IMR-90 (cell line): ENCODE data around the gene PIK3R5. TPM values are rescaled to one million over a fixed set of nuclear protein-coding genes. Genes with fewer than 3 reads are reported as not detected.

Source experiments
- ATAC-seq: fragments of 200-7000 bp; cut with Tn5 transposase; 2 replicates; pipeline ENCODE4 v1.9.1; 2020; ENCODE audit warnings: low read depth, mild to moderate bottlenecking, moderate library complexity
- BruUV-seq: library from RNA; stranded (reverse); fragments of 400-500 nt; replicated peaks from 2 replicates; lab custom pipeline; 2021; lab: Mats Ljungman, UMichigan
- CTCF ChIA-PET: fragments of 300-600 bp; formaldehyde crosslinking; extraction: SDS; loops from one replicate; lab custom pipeline; 2021; ENCODE audit warnings: antibody characterized with exemption; lab: Yijun Ruan, JAX
- POLR2A ChIA-PET: fragments of 300-600 bp; sonication (Branson Sonifier 250); formaldehyde crosslinking; loops from one replicate; lab custom pipeline; 2022; ENCODE audit warnings: antibody characterized with exemption; ENCODE audit not compliant: unreplicated experiment; lab: Charles Lee
- DNase-seq: peaks from one replicate; pipeline ENCODE4 v3.0.0; 2013
- H2AFZ ChIP-seq: replicated peaks from 2 replicates; pipeline ENCODE3; 2013; ENCODE audit warnings: low read length, mild to moderate bottlenecking; ENCODE audit not compliant: poor library complexity
- H2AK5ac ChIP-seq: 2 replicates; pipeline ENCODE4 v1.6.1; 2013; ENCODE audit warnings: low read depth, low read length, inconsistent platforms
- H2AK9ac ChIP-seq: replicated peaks from 2 replicates; pipeline ENCODE3; 2013; ENCODE audit warnings: mild to moderate bottlenecking, low read depth, low read length, moderate library complexity; ENCODE audit not compliant: poor library complexity
- H2BK120ac ChIP-seq: 2 replicates; pipeline ENCODE4 v1.6.1; 2013; ENCODE audit warnings: low read depth, low read length, inconsistent platforms
- H2BK15ac ChIP-seq: 3 replicates; pipeline ENCODE4 v1.6.1; 2013; ENCODE audit warnings: low read depth, low read length, inconsistent platforms
- H2BK20ac ChIP-seq: 2 replicates; pipeline ENCODE4 v1.6.1; 2013; ENCODE audit warnings: low read depth, mild to moderate bottlenecking, inconsistent platforms, low read length, moderate library complexity
- H2BK5ac ChIP-seq: 2 replicates; pipeline ENCODE4 v1.6.1; 2013; ENCODE audit warnings: mild to moderate bottlenecking, low read depth, low read length, inconsistent platforms; ENCODE audit not compliant: poor library complexity, severe bottlenecking
- H3K14ac ChIP-seq: replicated peaks from 2 replicates; pipeline ENCODE4 v1.6.1; 2013; ENCODE audit warnings: low read depth, low read length, inconsistent platforms
- H3K18ac ChIP-seq: 2 replicates; pipeline ENCODE4 v1.6.1; 2013; ENCODE audit warnings: low read depth, low read length, control low read depth
- H3K23ac ChIP-seq: 2 replicates; pipeline ENCODE4 v1.6.1; 2013; ENCODE audit warnings: low read depth, low read length, inconsistent platforms
- H3K27ac ChIP-seq: 2 replicates; pipeline ENCODE4 v1.5.1; 2013; ENCODE audit warnings: mild to moderate bottlenecking, control low read depth, low read length; ENCODE audit not compliant: insufficient read depth
- H3K27me3 ChIP-seq: 2 replicates; pipeline ENCODE4 v1.6.1; 2013; ENCODE audit warnings: low read length; ENCODE audit not compliant: control insufficient read depth, insufficient read depth
- H3K36me3 ChIP-seq: 2 replicates; pipeline ENCODE4 v1.6.1; 2013; ENCODE audit warnings: low read length, mixed read lengths; ENCODE audit not compliant: control insufficient read depth, insufficient read depth
- H3K4ac ChIP-seq: 2 replicates; pipeline ENCODE4 v1.6.1; 2013; ENCODE audit warnings: low read depth, low read length, inconsistent platforms
- H3K4me1 ChIP-seq: 2 replicates; pipeline ENCODE4 v1.6.1; 2013; ENCODE audit warnings: low read length, mixed read lengths; ENCODE audit not compliant: control insufficient read depth, insufficient read depth
- H3K4me2 ChIP-seq: 2 replicates; pipeline ENCODE4 v1.6.1; 2013; ENCODE audit warnings: low read depth, mild to moderate bottlenecking, control low read depth, low read length, moderate library complexity
- H3K4me3 ChIP-seq: 2 replicates; pipeline ENCODE4 v1.5.1; 2013; ENCODE audit warnings: low read depth, mild to moderate bottlenecking, control low read depth, low read length, moderate library complexity; ENCODE audit not compliant: insufficient read depth
- H3K56ac ChIP-seq: 2 replicates; pipeline ENCODE4 v1.6.1; 2013; ENCODE audit warnings: low read length, inconsistent platforms; ENCODE audit not compliant: insufficient read depth; ENCODE audit errors: extremely low read depth
- H3K79me1 ChIP-seq, 2 experiments: 2 replicates each; pipeline ENCODE4 v1.6.1; 2013; ENCODE audit warnings: low read length in 2 of 2, inconsistent platforms in 1 of 2, low read depth in 1 of 2
- H3K9ac ChIP-seq: 2 replicates; pipeline ENCODE4 v1.6.1; 2013; ENCODE audit warnings: low read depth, low read length, control low read depth
- H3K9me1 ChIP-seq: 2 replicates; pipeline ENCODE4 v1.6.1; 2013; ENCODE audit warnings: low read length, inconsistent platforms; ENCODE audit not compliant: insufficient read depth
- H3K9me3 ChIP-seq: 2 replicates; pipeline ENCODE4 v1.6.1; 2013; ENCODE audit warnings: low read length; ENCODE audit not compliant: control insufficient read depth, insufficient read depth
- H4K20me1 ChIP-seq: 2 replicates; pipeline ENCODE4 v1.6.1; 2013; ENCODE audit warnings: low read length, inconsistent platforms; ENCODE audit not compliant: insufficient read depth
- H4K5ac ChIP-seq: 2 replicates; pipeline ENCODE4 v1.6.1; 2013; ENCODE audit warnings: mild to moderate bottlenecking, low read depth, low read length, control low read depth
- H4K8ac ChIP-seq, 2 experiments: 2 replicates each; pipeline ENCODE4 v1.6.1; 2013; ENCODE audit warnings: low read depth in 2 of 2, low read length in 2 of 2, control low read depth in 1 of 2, inconsistent platforms in 1 of 2
- H4K91ac ChIP-seq: 2 replicates; pipeline ENCODE4 v1.6.1; 2013; ENCODE audit warnings: low read depth, low read length, inconsistent platforms; ENCODE audit not compliant: insufficient read depth
- CEBPB ChIP-seq: IDR thresholded peaks from 2 replicates; pipeline ENCODE4 v1.6.1; 2012; ENCODE audit warnings: low read depth, low read length, improper control_type of control experiment
- CHD1 ChIP-seq: IDR thresholded peaks from 2 replicates; pipeline ENCODE4 v1.6.1; 2012; ENCODE audit warnings: low read depth, low read length, improper control_type of control experiment
- FOS ChIP-seq: fragments of 150-350 bp; IDR thresholded peaks from 2 replicates; pipeline ENCODE4 v1.6.1; 2016; ENCODE audit warnings: low read depth, low read length
- MAFK ChIP-seq: IDR thresholded peaks from 2 replicates; pipeline ENCODE4 v1.6.1; 2012; ENCODE audit warnings: low read depth, low read length, improper control_type of control experiment
- MAZ ChIP-seq: IDR thresholded peaks from 2 replicates; pipeline ENCODE4 v1.6.1; 2012; ENCODE audit warnings: low read depth, mild to moderate bottlenecking, low read length, improper control_type of control experiment, moderate library complexity, borderline replicate concordance
- MXI1 ChIP-seq: IDR thresholded peaks from 2 replicates; pipeline ENCODE4 v1.6.1; 2012; ENCODE audit warnings: low read depth, mild to moderate bottlenecking, low read length, moderate library complexity, borderline replicate concordance
- POLR2A ChIP-seq: IDR thresholded peaks from 2 replicates; pipeline ENCODE4 v1.6.1; 2012; ENCODE audit warnings: mild to moderate bottlenecking, low read depth, low read length
- RAD21 ChIP-seq: IDR thresholded peaks from 2 replicates; pipeline ENCODE4 v1.6.1; 2012; ENCODE audit warnings: low read length, improper control_type of control experiment
- SMC3 ChIP-seq: fragments of 150-350 bp; IDR thresholded peaks from 2 replicates; pipeline ENCODE4 v1.6.1; 2016; ENCODE audit warnings: low read depth, mild to moderate bottlenecking, antibody characterized with exemption, low read length, moderate library complexity
- WGBS, 2 experiments: methylation state at CpG; one replicate each; pipeline versions ENCODE4 v1.1.5 to v1.1.7; 2013; ENCODE audit warnings: missing lambda C conversion rate in 2 of 2; ENCODE audit not compliant: insufficient read length in 1 of 2; ENCODE audit errors: extremely low coverage in 2 of 2; 5-methylcytosine and 5-hydroxymethylcytosine counted together
- dilution Hi-C: fragments of 300-500 bp; cut with HindIII; formaldehyde crosslinking; loops from one replicate; pipeline ENCODE4 v1.14.3; 2018; ENCODE audit warnings: low sequenced_read_pairs; ENCODE audit not compliant: unreplicated experiment
- in situ Hi-C: fragments of 300-500 bp; cut with MboI; formaldehyde crosslinking; loops from 3 replicates; pipeline ENCODE4 v1.14.3; 2019; ENCODE audit warnings: low sequenced_read_pairs, inconsistent platforms, mixed read lengths
- intact Hi-C: fragments of 100-400 bp; cut with micrococcal nuclease; formaldehyde crosslinking; loops from 2 replicates; pipeline ENCODE4 v1.10.0; 2022
- polyA plus RNA-seq, 3 experiments: library from polyadenylated mRNA; depleted of rRNA; stranded (reverse); fragments of >200 nt; gene quantifications; 2 replicates each; pipeline ENCODE4 v1.2.3, GENCODE V29; 2012; ENCODE audit warnings: low replicate concordance in 1 of 3
- total RNA-seq: library from RNA; depleted of rRNA; stranded (reverse); fragments of >200 nt; gene quantifications from 2 replicates; pipeline ENCODE4 v1.2.3, GENCODE V29; 2012
- TF ChIP-seq, protein P1 (sequence below): fragments of 150-350 bp; IDR thresholded peaks from 2 replicates; pipeline ENCODE4 v1.6.1; 2016; ENCODE audit warnings: low read depth, mild to moderate bottlenecking, low read length, moderate library complexity, borderline replicate concordance
- TF ChIP-seq, protein P2 (sequence below): conservative IDR thresholded peaks from 2 replicates; pipeline ENCODE4 v1.5.1; 2012; ENCODE audit warnings: mild to moderate bottlenecking, low read depth, low read length, improper control_type of control experiment
- TF ChIP-seq, protein P3 (sequence below): fragments of 150-350 bp; IDR thresholded peaks from 2 replicates; pipeline ENCODE4 v1.6.1; 2017; ENCODE audit warnings: mild to moderate bottlenecking, antibody characterized with exemption, low read length, low read depth

PIK3R5 gene
- total and polyA plus RNA-seq, 2 of the 4 experiments (the other 2 are of a cell fraction), result not detected

DNA sequence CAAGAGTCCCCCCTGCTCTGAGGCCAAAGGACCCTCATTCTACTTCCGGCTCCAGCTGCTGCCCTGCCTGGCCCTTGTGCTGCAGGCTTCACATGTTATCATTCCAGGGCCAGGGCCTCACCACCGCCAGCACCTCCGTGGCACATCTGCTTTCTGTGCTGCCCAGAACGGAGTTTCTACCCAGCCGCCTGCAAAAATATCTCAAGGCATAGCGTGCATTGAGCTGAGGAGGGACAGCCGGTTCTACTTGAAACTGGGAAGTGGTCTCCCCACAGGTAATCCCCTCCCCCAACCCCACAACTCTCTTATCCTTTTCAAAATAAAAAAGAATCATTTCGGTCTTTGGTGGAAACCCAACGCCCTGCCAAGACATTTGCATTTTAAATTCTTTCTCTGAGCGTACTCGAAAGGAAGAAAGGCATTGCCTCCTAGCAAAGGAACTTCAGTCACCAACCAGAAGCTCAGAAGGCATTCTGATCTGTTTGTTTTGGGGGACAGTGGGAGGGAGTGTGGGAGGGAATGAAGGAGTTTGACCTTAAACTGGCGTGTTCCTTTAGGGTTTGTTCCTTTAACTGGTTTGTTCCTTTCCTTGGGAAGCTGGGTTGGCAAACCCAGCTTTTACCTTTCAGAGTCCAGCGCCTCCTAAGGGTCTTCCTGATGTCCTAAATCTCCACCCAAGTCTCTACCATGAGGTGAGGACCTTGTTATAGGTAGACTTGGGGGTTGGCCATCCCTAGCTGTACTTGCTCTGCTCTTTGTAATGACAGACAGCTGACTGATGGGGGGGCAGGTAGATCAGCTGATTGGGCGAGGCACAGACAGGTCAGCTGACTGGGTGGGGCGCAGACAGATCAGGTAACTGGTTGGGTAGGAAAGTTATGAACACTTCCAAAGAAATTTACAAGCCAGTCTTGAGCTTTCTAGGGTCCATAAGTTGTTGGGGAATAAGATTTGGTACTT, 64.6 kb downstream of the PIK3R5 start (continued):
- TF ChIP-seq, protein P1, sequence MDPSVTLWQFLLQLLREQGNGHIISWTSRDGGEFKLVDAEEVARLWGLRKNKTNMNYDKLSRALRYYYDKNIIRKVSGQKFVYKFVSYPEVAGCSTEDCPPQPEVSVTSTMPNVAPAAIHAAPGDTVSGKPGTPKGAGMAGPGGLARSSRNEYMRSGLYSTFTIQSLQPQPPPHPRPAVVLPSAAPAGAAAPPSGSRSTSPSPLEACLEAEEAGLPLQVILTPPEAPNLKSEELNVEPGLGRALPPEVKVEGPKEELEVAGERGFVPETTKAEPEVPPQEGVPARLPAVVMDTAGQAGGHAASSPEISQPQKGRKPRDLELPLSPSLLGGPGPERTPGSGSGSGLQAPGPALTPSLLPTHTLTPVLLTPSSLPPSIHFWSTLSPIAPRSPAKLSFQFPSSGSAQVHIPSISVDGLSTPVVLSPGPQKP, result no peak

DNA sequence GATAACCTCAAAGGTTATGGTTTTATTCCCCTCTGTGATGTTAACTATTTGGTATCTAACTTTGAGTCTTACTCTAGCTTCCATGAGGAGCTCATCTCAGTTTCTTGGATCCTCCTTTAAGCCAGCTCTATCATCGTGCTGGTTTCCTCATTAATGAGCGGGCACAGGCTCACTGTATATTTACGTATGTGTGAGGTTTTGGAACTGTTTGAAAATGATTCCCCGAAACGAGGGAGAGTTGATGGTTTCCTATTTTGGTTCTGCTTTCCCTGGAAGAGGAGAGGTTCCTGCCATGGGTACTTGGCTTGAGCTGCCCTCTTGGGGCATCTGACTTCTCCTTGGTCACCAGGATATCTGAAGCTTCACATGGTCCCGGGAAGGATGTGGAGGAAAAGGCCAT, 65.3 kb downstream of the PIK3R5 start:
- Histone ChIP-seq H2BK20ac (no peak overlapping the region), H4K91ac (no peak overlapping the region), H3K18ac (no peak overlapping the region), H2AK5ac (no peak overlapping the region), H3K36me3 (no peaks in the 10 kb centered on the region), H3K4me2 (no peak overlapping the region), H3K27ac (no peak overlapping the region), H2BK120ac (no peak overlapping the region), H3K79me1 (no peaks in the 10 kb centered on the region), H3K14ac (no peak overlapping the region), H4K5ac (no peak overlapping the region), H3K23ac (no peak overlapping the region), H2AK9ac (no peak overlapping the region), H2BK15ac (no peak overlapping the region), H3K9ac (no peak overlapping the region), H3K4ac (no peak overlapping the region), H4K20me1 (no peaks in the 10 kb centered on the region), H3K4me3 (no peak overlapping the region), H4K8ac (no peak overlapping the region), H3K56ac (no peak overlapping the region), H2AFZ (no peak overlapping the region), H3K4me1 (no peaks in the 10 kb centered on the region), H3K9me1 (no peaks in the 10 kb centered on the region), H3K27me3 (no peaks in the 10 kb centered on the region; the same call in 1 of the 2 replicates), H3K9me3 (no peaks in the 10 kb centered on the region), H2BK5ac (no peak overlapping the region)
- ChIA-PET CTCF (no interaction called here), POLR2A (no interaction called here)
- ATAC-seq (no peak), DNase-seq (no peak)
- BruUV-seq, result no TSS peak
- intact Hi-C loops (no loop called here), in situ Hi-C loops (no loop called here), dilution Hi-C loops (no loop called here)
- WGBS, 2 experiments, result 80% methylated on average over 1 of the region's 6 CpGs; no CpG with 5 or more reads in 1 of the 2 experiments
- TF ChIP-seq, protein P2, sequence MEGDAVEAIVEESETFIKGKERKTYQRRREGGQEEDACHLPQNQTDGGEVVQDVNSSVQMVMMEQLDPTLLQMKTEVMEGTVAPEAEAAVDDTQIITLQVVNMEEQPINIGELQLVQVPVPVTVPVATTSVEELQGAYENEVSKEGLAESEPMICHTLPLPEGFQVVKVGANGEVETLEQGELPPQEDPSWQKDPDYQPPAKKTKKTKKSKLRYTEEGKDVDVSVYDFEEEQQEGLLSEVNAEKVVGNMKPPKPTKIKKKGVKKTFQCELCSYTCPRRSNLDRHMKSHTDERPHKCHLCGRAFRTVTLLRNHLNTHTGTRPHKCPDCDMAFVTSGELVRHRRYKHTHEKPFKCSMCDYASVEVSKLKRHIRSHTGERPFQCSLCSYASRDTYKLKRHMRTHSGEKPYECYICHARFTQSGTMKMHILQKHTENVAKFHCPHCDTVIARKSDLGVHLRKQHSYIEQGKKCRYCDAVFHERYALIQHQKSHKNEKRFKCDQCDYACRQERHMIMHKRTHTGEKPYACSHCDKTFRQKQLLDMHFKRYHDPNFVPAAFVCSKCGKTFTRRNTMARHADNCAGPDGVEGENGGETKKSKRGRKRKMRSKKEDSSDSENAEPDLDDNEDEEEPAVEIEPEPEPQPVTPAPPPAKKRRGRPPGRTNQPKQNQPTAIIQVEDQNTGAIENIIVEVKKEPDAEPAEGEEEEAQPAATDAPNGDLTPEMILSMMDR, result no peak
- TF ChIP-seq SMC3, result no peak
- no peak for TF ChIP-seq FOS
- no peak for TF ChIP-seq POLR2A
- TF ChIP-seq CEBPB, result no peak
- TF ChIP-seq, protein P3, sequence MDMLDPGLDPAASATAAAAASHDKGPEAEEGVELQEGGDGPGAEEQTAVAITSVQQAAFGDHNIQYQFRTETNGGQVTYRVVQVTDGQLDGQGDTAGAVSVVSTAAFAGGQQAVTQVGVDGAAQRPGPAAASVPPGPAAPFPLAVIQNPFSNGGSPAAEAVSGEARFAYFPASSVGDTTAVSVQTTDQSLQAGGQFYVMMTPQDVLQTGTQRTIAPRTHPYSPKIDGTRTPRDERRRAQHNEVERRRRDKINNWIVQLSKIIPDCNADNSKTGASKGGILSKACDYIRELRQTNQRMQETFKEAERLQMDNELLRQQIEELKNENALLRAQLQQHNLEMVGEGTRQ, result no peak
- no peak for TF ChIP-seq MAFK
- TF ChIP-seq MXI1, result no peak
- TF ChIP-seq MAZ, result no peak
- no peak for TF ChIP-seq CHD1
- TF ChIP-seq RAD21, result no peak
